DMS53 treated with DMSO at 0.1 percent for 48 hours (cell line): ENCODE data around the gene PEX11A.

Experiments used
- DNase-seq: peaks from one replicate; lab custom pipeline; 2025; ENCODE audit not compliant: unreplicated experiment; lab: John Stamatoyannopoulos, UW

Gene PEX11A

GRCh38 chr15:89657686-89658200 is 32.8 kb downstream of the PEX11A start:
- DNase-seq = no peak

- DNase-seq = no peak
Measured at GRCh38 chr15:89656116-89656815, 34.3 kb downstream of the PEX11A start.

- DNase-seq = no peak
Measured at GRCh38 chr15:89654847-89655805, 35.4 kb downstream of the PEX11A start, which contains the start of gene KIF7. KIF7 (minus strand) TSS chr15:89655467; CDS start chr15:89652930, 2,537 bp downstream.

- no peak for DNase-seq
Measured at GRCh38 chr15:89654301-89654761, 36.2 kb downstream of the PEX11A start.

GRCh38 chr15:89653578-89653977 is 37.0 kb downstream of the PEX11A start:
- no peak for DNase-seq

- DNase-seq = no peak
Measured at GRCh38 chr15:89652666-89653065, 37.9 kb downstream of the PEX11A start.

GRCh38 chr15:89652131-89652530 is 38.4 kb downstream of the PEX11A start:
- DNase-seq = no peak

GRCh38 chr15:89649716-89650115 is 40.8 kb downstream of the PEX11A start:
- no peak for DNase-seq

GRCh38 chr15:89649013-89649625 is 41.4 kb downstream of the PEX11A start:
- no peak for DNase-seq

- DNase-seq = no peak
Measured at GRCh38 chr15:89648106-89649012, 42.2 kb downstream of the PEX11A start.

- peak; percentile 15 for DNase-seq
Measured at GRCh38 chr15:89647191-89647851, 43.2 kb downstream of the PEX11A start.

- DNase-seq = no peak
Measured at GRCh38 chr15:89646416-89647141, 44.0 kb downstream of the PEX11A start.

GRCh38 chr15:89645680-89646079 is 44.9 kb downstream of the PEX11A start:
- no peak for DNase-seq

GRCh38 chr15:89642106-89642505 is 48.4 kb downstream of the PEX11A start:
- no peak for DNase-seq

- DNase-seq = no peak
Measured at GRCh38 chr15:89641053-89641452, 49.5 kb downstream of the PEX11A start.

- DNase-seq = no peak
Measured at GRCh38 chr15:89640245-89640644, 50.3 kb downstream of the PEX11A start.

GRCh38 chr15:89633585-89633984 is 57.0 kb downstream of the PEX11A start:
- DNase-seq = no peak

GRCh38 chr15:89632563-89633430 is 57.8 kb downstream of the PEX11A start:
- no peak for DNase-seq
